Activated gamma-delta T cell (primary cell): Measurements from ENCODE around the gene ZBTB2.

Source experiments
- DNase-seq: peaks from one replicate; lab custom pipeline; 2025; lab: John Stamatoyannopoulos, UW
- total RNA-seq, 2 donors: gene quantifications; one replicate each; lab custom pipeline; 2026; lab: John Stamatoyannopoulos, UW

The ZBTB2 gene
- total RNA-seq: 92.6 to 106 reads per million in 2 donors

GRCh38 chr6:151391471-151392413 lies at the start of gene ZBTB2:
Gene ZBTB2 (minus strand): TSS chr6:151391559. CDS start chr6:151373637, 17,922 bp downstream.
- peak; percentile 61 for DNase-seq

- no peak for DNase-seq
Measured at GRCh38 chr6:151440930-151441329, 49.6 kb upstream of the ZBTB2 start.

- DNase-seq: no peak
Measured at GRCh38 chr6:151440498-151440897, 49.1 kb upstream of the ZBTB2 start.

DNA sequence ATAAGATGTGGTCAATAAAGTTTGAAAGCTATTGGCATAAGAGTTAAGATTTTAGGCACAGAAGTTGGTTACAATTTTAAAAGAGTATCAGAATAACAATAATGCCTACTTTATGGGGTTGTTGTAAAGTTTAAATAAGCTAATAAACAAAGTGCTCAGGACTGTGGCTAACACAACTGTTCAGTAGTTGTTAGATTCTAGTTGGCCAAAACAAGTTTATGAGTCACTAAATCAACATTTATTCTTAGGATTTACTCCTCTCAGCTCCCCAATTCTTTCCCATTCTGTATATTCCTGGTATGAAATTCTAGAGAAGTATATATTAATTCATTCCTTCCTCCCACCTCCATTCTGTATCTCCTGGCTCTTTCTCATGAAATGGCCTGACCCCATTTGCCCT lies 46.0 kb upstream of the ZBTB2 start:
- no peak for DNase-seq

DNA sequence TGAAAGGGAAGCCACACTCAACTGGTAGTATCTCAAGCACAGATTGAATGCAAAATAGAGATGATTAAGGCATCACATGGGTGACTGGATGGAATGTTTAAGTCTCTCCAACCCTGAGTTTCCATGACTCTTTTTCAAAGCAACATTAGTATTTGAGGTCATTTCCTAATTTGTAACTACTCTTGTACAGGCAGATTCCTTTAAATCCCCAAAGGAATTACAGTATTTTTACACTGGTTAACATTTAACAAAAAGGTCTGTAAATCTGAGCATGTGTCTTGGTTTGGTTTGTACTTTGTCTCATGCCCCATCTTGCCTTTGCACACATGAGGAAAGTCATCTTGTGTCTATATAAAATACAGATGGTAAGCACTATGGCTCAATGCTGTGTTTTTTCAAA lies 45.4 kb upstream of the ZBTB2 start:
- DNase-seq: no peak

DNA sequence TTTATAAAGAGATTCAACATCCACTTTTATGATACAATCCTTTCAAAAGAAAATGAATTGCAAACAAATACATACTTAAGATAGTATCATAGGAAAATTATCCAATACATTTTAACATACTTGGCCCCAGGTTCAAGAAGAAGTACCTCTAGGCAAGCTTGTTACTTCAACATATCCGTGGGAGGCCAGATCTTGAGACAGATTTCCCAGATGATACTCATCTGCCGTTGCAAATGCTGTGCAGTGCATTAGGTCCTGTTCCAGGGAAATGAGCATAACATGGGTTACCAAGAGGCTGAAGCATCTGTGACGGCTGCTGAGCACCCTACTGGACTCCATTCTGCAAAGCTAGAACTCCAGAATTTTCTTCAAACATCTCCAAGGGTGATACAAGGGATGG lies 44.9 kb upstream of the ZBTB2 start:
- no peak for DNase-seq

DNA sequence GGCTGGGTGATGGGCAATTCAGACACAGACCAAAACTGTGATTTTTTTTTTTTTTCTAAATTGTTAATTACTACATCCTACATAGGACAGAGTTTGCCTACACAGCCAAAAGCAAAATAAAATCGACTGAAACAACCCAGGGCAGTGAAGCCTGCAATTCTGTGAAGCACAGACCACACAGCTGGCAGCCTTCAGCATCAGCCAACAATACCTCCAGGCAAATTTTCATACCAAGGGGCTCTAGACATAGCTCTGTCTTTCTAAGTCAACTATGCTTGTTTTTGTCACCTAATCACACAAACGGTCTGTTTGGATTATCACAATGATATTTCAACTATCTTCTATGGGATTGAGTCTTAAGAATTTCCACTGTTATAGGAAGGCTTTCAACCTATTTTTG lies 43.0 kb upstream of the ZBTB2 start:
- no peak for DNase-seq

DNA sequence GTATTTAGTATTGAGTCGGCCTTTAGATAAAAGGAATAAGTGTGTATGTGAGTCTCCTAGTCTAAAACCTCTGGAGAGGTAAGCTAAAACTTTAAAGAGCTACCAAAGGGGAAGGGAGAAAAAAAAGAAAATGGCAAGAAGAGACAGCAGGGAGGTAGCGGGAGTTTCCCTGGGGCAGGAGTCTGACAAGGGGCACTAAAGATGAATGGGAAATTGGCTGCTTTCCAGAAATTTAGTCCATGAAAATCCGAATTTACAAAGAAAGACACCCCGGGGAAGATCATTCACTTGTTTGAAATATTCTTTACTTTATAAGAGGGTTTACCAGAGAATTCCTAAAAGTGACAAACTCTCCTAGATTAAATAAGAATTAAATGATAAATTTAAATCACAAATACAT lies 41.3 kb upstream of the ZBTB2 start:
- no peak for DNase-seq

DNA sequence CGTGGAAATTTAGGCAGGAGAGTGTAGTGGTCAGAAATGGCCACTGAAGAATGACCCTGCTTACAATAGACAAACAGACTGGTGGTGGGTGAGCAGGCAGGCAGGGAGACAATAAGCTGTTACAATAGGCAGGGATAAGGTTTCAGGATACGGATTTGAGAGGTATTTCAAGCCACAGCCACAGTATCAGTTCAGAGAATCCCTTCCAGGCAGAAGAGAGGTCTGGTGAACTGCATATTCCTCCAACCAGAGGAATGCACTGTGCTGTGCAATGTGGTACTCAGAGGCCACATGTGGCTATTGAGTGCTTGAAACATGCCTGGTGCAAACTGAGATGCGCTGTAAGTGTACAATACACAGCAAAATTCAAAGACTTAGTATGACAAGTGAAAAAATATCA lies 40.0 kb upstream of the ZBTB2 start:
- DNase-seq: no peak

- no peak for DNase-seq
Measured at GRCh38 chr6:151430886-151431285, 39.5 kb upstream of the ZBTB2 start.

- DNase-seq: no peak
Measured at GRCh38 chr6:151428093-151428735, 36.9 kb upstream of the ZBTB2 start.

- DNase-seq: no peak
Measured at GRCh38 chr6:151425561-151425960, 34.2 kb upstream of the ZBTB2 start.

DNA sequence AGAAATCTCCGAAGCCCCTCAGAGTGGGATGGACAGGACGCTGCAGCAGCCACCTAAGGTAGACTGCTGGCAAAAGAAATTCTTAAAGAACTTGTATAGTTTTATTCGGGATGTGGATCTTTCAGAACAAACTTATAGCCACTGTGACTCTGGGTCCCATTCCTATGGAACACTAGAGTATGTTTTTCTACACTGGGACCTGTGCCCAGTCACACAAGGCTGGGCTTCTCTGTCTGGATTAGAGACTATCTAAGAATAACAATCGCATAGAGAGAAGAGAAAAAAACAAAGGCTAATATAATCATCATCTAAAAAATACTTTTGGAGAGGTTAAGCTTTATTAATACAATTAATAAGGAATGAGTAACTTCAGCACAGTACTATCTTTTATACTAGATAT lies 31.6 kb upstream of the ZBTB2 start:
- no peak for DNase-seq

GRCh38 chr6:151417477-151417876 lies 26.1 kb upstream of the ZBTB2 start:
- DNase-seq: no peak

DNA sequence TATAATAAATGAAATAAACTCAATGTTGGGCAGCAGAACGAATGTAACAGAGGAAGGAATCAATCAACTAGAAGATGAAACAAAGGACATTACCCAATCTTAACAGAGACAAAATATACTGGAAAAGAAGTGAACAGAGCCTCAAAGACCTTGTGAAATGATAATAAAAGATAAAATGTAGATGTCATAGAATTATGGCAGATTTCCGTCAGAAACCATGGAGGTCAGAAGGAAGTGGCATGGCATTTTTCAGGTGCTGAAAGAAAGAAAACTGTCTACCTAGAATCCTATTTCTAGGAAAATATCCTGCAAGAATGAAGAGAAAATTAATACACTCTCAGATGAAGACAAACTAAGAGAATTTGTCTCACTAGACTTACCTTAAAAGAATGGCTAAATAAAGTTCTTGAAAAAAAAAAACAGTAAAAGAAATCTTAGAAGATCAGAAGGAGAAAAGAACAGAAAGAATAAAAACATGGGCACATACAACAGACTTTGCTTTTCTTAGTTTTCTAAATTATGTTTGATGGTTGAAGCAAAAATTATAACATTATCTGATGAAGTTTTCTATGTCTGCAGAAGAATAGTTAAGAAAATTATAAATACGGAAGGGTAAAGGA lies 23.4 kb upstream of the ZBTB2 start:
- no peak for DNase-seq

GRCh38 chr6:151413372-151414145 lies 22.2 kb upstream of the ZBTB2 start:
- no peak for DNase-seq

GRCh38 chr6:151412909-151413308 lies 21.6 kb upstream of the ZBTB2 start:
- no peak for DNase-seq

DNA sequence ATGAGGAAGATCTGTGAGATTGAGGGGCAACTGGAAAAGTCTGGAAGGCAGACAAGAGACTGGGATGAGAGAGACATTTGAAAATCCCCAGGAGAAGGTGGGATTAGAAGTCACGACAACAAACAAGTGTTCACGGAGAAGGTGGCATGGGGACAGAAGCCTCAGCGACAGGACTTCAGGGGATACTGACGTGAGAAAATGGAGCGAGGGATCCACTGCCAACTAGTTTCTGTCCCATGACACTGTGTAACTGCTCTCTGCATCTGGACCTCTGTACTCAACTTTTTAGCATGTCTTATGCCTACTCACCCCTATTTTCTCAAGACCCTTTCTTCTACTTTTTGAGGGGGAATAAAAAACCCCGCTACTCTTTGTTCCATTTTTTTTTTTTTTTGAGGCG lies 18.3 kb upstream of the ZBTB2 start:
- DNase-seq: no peak

DNA sequence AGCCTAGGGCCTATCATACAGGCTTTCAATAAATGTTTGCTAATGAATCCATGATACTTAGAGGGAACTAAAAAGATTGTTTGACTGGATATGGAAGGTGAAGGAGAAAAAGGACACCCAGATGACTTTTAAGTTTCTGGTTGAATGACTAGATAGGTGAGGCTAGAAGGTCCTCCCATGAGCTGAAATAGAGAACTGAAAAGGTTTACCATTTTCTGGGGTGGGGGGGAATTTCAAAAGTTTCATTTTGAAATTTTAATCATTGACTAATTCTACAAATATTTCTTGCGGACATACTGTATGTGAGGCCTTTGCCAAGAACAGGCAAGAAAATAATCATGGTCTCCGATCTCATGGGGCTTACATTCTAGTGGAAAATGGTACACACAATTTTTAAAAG lies 17.9 kb upstream of the ZBTB2 start:
- no peak for DNase-seq

DNA sequence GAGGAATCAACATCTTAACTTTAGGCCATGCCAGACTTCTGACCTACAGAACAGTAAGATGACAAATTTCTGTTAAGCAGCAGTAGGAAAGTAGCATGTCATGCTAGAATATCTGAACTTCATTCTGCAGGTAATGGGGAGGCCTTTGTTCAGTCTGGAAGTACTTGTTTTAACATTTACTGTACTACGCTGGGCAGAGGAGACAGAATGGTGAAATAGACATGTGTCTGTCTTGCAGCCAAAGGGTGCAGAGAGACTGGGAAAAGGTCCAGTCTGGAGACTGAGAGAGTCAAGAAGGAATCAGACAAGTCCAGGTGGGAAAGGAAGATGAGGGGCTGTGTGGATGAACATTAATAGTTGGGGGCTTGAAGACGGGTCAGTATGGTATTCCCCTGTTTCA lies 17.5 kb upstream of the ZBTB2 start:
- DNase-seq: no peak

DNA sequence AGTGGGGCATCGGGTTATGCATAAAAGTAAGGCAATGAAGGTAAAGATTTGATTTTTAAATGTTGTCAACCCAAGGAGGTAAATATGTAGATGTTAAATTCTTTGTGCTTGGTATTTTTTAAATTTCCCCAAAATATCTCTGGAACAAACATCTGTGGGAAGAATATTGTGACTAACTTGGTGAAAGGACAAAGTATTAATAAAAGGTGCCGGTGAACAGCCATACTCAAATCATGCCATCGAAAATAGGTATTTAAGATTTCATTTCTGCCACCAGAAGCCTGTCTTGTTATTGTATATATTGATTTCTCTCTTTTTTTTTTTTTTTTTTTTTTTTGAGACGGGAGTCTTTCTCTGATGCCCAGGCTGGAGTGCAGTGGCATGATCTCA lies 12.6 kb upstream of the ZBTB2 start:
- no peak for DNase-seq

GRCh38 chr6:151402228-151402627 lies 10.9 kb upstream of the ZBTB2 start:
- no peak for DNase-seq
